HG03342 (cell line): ENCODE measurements around the gene CSF3.

Experiments
- ATAC-seq: cut with Tn5 transposase; IDR thresholded peaks from one replicate; pipeline ENCODE4 v1.9.1; 2021; ENCODE audit warnings: mild to moderate bottlenecking, moderate library complexity; ENCODE audit not compliant: unreplicated experiment

CSF3 gene

GRCh38 chr17:40059729-40060475 is 44.7 kb downstream of the CSF3 start:
- no peak for ATAC-seq

- ATAC-seq = no peak
Observed at GRCh38 chr17:40060887-40061608, 45.8 kb downstream of the CSF3 start.

DNA sequence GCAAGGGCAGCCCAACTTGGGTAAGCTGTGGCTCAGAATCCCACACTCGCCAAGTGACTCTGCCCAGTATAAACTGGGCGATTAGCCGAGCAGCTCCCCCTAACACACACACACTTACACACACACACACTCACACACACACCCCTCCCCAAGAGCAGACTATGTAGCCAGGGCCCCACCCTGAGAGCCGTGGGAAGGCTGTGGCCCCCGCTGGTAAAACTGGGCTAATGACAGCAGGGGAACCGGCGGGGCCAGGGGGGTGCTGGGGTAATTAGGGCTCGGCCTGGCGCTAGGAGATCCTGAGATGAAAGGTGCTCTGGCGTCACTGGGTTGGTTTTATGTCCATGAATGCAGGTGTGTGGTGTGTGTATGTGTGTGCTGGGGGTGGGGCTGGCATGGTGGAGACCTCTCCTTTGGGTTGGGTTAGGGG is 46.4 kb downstream of the CSF3 start:
- no peak for ATAC-seq

DNA sequence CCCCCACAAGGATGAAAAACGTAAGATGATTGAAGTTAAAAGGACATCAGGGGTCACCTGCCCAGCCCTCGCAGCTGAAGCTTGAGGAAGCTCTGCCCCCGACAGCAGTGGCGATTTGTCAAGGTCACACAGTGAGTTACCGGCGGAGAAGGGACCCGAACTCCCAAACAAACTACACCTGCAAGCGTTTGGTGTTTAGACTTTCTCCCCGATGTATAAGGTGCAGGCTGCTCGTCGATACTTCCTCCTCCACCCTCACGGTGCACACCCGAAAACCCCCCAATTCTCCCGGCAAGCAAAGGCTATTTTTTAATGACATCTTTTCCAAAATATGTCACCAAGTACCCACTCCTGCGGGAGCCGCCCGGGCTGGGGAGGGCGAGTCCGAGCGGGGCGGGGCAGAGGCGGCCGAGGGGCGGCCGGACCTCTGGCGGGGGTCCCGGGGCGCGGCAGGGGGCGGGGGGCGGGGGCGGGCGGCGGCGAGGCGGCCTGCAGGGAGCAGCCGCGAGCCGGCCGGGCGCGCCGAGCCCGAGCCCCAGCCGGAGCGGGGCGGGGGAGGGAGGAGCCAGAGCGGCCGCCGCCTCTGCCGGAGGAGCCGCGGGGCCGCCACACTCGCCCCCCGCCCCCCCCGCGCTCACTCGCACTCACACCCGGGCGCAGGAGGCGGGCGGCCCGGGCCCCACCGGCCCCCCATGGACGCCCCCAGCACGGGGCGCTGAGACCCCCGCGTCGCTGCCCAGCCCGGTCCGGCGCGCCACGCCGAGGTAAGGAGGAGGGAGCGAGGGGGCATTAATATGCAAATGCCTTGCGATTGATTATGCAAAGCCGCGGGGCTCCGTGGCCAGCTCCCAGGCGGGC is 47.3 kb downstream of the CSF3 start, which contains the start of gene THRA:
Gene THRA (plus strand): TSS at position 637 of the 858 bp plus-strand sequence. CDS start 11,524 bp downstream, outside the sequence.
- peak; percentile 65 for ATAC-seq

GRCh38 chr17:40063187-40063771 is 48.0 kb downstream of the CSF3 start:
- ATAC-seq = no peak

GRCh38 chr17:40063901-40064531 is 48.8 kb downstream of the CSF3 start:
- ATAC-seq = no peak

DNA sequence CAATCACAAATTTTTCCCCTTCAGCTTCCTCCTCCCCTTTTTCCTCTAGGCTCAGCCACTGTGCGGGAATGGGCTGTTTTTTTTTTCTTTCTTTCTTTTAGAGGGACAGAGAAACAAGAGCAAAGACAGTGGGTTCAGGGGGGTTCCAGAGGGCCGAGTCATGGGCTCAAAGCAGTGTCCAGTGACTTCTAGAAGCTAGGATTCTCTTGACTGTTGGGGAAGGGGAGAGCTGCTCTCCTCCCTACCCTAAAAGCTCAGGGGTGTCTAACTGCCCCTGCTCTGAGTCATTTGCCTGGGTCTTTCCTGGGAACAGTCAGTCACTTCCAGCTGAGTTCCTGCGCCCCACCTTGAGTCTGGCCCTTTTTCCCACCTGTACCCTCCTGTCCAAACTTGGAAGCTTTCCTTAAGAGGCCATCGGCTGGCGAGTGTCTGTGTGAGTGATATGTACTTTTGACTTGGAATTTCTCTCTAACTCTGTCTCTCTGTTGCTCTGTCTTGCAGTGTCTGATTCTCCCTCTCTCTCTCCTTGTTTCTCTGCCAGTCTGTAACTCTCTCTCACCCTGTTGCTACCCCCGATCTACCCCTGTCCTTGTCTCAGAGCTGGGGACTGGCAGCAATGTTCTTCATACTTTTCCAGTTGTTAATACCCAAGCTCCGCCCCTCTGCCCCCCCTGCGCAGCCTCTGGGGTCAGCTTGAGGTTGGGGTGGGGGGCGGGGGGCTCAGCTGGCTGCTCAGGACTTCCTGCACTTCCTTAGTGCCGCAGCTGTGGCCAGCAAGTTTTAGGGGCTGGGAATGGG is 49.9 kb downstream of the CSF3 start:
- ATAC-seq = no peak

DNA sequence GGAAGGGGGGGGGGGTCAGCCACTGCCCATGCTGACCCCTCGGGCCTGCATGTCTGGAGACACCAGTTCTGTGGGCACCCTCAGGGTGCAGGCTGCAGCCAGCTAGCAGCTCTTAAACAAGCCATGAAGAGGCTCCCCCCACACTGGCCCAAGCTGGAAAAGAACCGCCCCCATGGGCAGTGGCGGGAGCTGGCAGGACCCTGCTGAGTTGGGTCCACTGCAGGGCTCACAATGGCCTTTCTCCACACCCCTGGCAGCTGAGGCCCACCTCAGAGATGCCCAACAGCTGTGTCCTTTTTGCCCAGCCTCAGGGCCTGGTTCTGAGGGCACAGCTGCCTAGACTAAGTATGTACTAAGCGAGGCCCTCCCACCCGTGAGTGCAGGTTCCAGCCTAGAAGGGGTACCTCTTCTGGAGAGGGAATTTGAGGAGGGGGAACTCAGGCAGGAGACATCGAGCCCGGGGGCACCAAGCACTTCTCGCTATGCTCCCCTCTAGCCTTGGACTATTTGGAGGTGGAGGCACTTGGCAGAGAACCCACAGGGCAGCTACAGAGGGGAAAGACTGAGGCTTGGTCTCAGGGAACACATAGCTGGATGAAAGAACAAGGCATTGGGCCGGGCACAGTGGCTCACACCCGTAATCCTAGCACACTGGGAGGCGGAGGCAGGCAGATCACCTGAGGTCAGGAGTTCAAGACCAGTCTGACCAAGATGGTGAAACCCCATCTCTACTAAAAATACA is 50.7 kb downstream of the CSF3 start:
- ATAC-seq = no peak
